Hepatocyte (in vitro differentiated cells): Measurements from ENCODE around the gene TRAPPC5. TPM values are rescaled to one million over a fixed set of nuclear protein-coding genes. Genes with fewer than 3 reads are reported as not detected.
"Not testable (repeated sequence)": the region's sequence is repeated elsewhere in the genome, so short reads cannot be mapped to it uniquely, and the experiment has no call there.

Experiments
- DNase-seq: peaks from one replicate; pipeline ENCODE4 v3.0.0-alpha.2; 2016; ENCODE audit warnings: low spot score
- H2AFZ ChIP-seq: fragments of 200-600 bp; sonication (generic); 2 replicates; pipeline ENCODE4 v1.6.0; 2016; ENCODE audit warnings: antibody characterized with exemption, mild to moderate bottlenecking
- H3K27ac ChIP-seq: fragments of 200-600 bp; sonication (generic); 2 replicates; pipeline ENCODE4 v1.5.1; 2016; ENCODE audit warnings: mild to moderate bottlenecking
- H3K27me3 ChIP-seq: fragments of 200-600 bp; sonication (generic); 2 replicates; pipeline ENCODE4 v1.6.1; 2016
- H3K36me3 ChIP-seq: fragments of 200-600 bp; sonication (generic); replicated peaks from 2 replicates; pipeline ENCODE4 v1.5.1; 2016; ENCODE audit warnings: low read depth; ENCODE audit not compliant: insufficient read depth
- H3K4me1 ChIP-seq: fragments of 200-600 bp; sonication (generic); 2 replicates; pipeline ENCODE4 v1.5.1; 2016; ENCODE audit warnings: mild to moderate bottlenecking, moderate library complexity; ENCODE audit not compliant: insufficient read depth
- H3K4me2 ChIP-seq: fragments of 200-600 bp; sonication (generic); 2 replicates; pipeline ENCODE4 v1.6.0; 2016
- H3K4me3 ChIP-seq: fragments of 200-600 bp; sonication (generic); 2 replicates; pipeline ENCODE4 v1.5.1; 2016; ENCODE audit warnings: mild to moderate bottlenecking
- H3K79me2 ChIP-seq: fragments of 200-600 bp; sonication (generic); 2 replicates; pipeline ENCODE4 v1.6.0; 2017; ENCODE audit warnings: mild to moderate bottlenecking
- H3K9me2 ChIP-seq: fragments of 200-600 bp; sonication (generic); replicated peaks from 2 replicates; pipeline ENCODE4 v1.6.0; 2017; ENCODE audit warnings: mild to moderate bottlenecking; ENCODE audit not compliant: insufficient read depth
- H3K9me3 ChIP-seq: fragments of 200-600 bp; sonication (generic); 2 replicates; pipeline ENCODE4 v1.5.1; 2016; ENCODE audit warnings: low read depth, mild to moderate bottlenecking
- H4K20me1 ChIP-seq: fragments of 200-600 bp; sonication (generic); 2 replicates; pipeline ENCODE4 v1.6.0; 2016; ENCODE audit warnings: mild to moderate bottlenecking; ENCODE audit not compliant: insufficient read depth, poor library complexity, severe bottlenecking
- EZH2 ChIP-seq: fragments of 200-600 bp; sonication (generic); IDR thresholded peaks from 2 replicates; pipeline ENCODE4 v1.6.1; 2016; ENCODE audit warnings: antibody characterized with exemption, mild to moderate bottlenecking, borderline replicate concordance
- EZH2phosphoT487 ChIP-seq: fragments of 200-600 bp; sonication (generic); IDR thresholded peaks from one replicate; pipeline ENCODE4 v1.6.1; 2018; ENCODE audit warnings: antibody characterized with exemption, mild to moderate bottlenecking, low read depth, moderate library complexity; ENCODE audit not compliant: unreplicated experiment, severe bottlenecking
- WGBS: methylation state at CpG from one replicate; pipeline ENCODE4 v1.1.6; 2016; ENCODE audit warnings: low lambda C conversion rate; ENCODE audit errors: missing lambda C conversion rate; 5-methylcytosine and 5-hydroxymethylcytosine counted together
- polyA plus RNA-seq: library from polyadenylated mRNA; unstranded; fragments of >200 nt; fragmentation: Nextera tagmentation; extraction: Ambion mirVana; gene quantifications from 2 replicates; pipeline ENCODE4 v1.2.1, GENCODE V29; 2016
- total RNA-seq: library from RNA; depleted of rRNA; stranded (reverse); fragments of >200 nt; gene quantifications from 2 replicates; pipeline ENCODE4 v1.2.3, GENCODE V29; 2014
- TF ChIP-seq, protein P1 (sequence below): fragments of 200-600 bp; sonication (generic); IDR thresholded peaks from 2 replicates; pipeline ENCODE4 v1.5.1; 2016; ENCODE audit warnings: antibody characterized with exemption, mild to moderate bottlenecking; ENCODE audit not compliant: poor library complexity

The TRAPPC5 gene
- total and polyA plus RNA-seq, 2 experiments from 2014 or later, result 80.4 to 175 TPM

DNA sequence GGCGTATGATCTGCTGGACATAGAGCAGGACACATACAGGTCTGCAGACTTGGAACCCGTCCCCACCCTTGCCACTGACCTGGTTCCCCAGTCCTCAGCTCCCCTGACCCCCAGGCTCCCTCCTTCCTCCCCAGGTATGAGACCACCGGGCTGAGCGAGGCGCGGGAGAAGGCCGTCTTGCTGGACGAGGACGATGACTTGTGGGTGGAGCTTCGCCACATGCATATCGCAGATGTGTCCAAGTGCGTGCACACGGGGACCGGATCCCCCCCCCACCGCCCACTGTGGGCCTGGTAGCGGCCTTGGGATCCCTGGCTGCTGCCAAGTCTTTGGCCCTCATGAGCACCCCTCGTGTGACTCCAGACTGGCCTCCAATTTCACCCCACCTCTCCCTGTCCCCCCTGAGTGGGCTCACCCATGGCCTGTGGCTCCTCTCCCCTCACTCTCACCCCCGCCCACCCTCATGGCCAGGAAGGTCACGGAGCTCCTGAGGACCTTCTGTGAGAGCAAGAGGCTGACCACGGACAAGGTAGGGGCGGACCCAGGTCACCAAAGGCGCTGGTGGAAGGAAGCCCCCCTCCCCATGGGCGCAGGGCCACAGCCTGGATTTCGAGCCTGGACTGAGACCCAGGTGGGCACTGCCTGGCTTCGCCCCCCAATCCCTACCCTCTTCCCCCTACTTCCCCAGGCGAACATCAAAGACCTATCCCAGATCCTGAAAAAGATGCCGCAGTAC is 38.2 kb upstream of the TRAPPC5 start:
- no peaks in the 10 kb centered on the region for H3K9me2 ChIP-seq
- no peaks in the 10 kb centered on the region for H3K27me3 ChIP-seq
- no peak overlapping the region for H2AFZ ChIP-seq
- no peaks in the 10 kb centered on the region for H3K36me3 ChIP-seq
- DNase-seq, result no peak
- 93% methylated on average over 24 of the region's 27 CpGs for WGBS
- no peak overlapping the region for H3K4me2 ChIP-seq
- no peak overlapping the region for H3K27ac ChIP-seq
- H4K20me1 ChIP-seq, result no peaks in the 10 kb centered on the region
- no peaks in the 10 kb centered on the region for H3K4me1 ChIP-seq
- TF ChIP-seq EZH2 (no peak), EZH2phosphoT487 (no peak)
- TF ChIP-seq, protein P1, sequence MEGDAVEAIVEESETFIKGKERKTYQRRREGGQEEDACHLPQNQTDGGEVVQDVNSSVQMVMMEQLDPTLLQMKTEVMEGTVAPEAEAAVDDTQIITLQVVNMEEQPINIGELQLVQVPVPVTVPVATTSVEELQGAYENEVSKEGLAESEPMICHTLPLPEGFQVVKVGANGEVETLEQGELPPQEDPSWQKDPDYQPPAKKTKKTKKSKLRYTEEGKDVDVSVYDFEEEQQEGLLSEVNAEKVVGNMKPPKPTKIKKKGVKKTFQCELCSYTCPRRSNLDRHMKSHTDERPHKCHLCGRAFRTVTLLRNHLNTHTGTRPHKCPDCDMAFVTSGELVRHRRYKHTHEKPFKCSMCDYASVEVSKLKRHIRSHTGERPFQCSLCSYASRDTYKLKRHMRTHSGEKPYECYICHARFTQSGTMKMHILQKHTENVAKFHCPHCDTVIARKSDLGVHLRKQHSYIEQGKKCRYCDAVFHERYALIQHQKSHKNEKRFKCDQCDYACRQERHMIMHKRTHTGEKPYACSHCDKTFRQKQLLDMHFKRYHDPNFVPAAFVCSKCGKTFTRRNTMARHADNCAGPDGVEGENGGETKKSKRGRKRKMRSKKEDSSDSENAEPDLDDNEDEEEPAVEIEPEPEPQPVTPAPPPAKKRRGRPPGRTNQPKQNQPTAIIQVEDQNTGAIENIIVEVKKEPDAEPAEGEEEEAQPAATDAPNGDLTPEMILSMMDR, result no peak
- H3K79me2 ChIP-seq, result peaks cover 12% of the 10 kb centered on the region
- no peak overlapping the region for H3K4me3 ChIP-seq
- no peaks in the 10 kb centered on the region for H3K9me3 ChIP-seq

DNA sequence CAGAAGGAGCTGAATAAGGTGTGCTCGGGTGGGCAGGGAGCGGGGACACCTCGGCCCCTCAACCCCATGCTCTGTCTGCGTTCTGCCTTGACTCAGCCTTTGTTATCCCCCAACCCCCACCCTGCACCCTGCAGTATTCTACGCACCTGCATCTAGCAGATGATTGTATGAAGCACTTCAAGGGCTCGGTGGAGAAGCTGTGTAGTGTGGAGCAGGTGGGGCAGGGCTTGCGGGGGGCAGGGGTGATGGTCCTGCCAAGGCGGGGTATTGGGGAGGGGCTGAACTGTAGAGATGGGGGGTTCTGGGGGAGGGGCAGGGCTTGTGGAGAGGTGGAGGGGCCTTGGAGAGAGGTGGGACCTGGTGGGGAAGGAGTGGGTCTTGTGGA is 37.6 kb upstream of the TRAPPC5 start:
- Histone ChIP-seq H3K4me1 (no peaks in the 10 kb centered on the region), H2AFZ (no peak overlapping the region), H3K27me3 (no peaks in the 10 kb centered on the region), H3K27ac (no peak overlapping the region), H3K9me3 (no peaks in the 10 kb centered on the region), H3K4me3 (no peak overlapping the region), H3K79me2 (peaks cover 7% of the 10 kb centered on the region), H4K20me1 (no peaks in the 10 kb centered on the region), H3K9me2 (no peaks in the 10 kb centered on the region), H3K36me3 (no peaks in the 10 kb centered on the region), H3K4me2 (no peak overlapping the region)
- 90% methylated on average over 6 of the region's 8 CpGs for WGBS
- no peak for DNase-seq
- TF ChIP-seq EZH2phosphoT487, result no peak

DNA sequence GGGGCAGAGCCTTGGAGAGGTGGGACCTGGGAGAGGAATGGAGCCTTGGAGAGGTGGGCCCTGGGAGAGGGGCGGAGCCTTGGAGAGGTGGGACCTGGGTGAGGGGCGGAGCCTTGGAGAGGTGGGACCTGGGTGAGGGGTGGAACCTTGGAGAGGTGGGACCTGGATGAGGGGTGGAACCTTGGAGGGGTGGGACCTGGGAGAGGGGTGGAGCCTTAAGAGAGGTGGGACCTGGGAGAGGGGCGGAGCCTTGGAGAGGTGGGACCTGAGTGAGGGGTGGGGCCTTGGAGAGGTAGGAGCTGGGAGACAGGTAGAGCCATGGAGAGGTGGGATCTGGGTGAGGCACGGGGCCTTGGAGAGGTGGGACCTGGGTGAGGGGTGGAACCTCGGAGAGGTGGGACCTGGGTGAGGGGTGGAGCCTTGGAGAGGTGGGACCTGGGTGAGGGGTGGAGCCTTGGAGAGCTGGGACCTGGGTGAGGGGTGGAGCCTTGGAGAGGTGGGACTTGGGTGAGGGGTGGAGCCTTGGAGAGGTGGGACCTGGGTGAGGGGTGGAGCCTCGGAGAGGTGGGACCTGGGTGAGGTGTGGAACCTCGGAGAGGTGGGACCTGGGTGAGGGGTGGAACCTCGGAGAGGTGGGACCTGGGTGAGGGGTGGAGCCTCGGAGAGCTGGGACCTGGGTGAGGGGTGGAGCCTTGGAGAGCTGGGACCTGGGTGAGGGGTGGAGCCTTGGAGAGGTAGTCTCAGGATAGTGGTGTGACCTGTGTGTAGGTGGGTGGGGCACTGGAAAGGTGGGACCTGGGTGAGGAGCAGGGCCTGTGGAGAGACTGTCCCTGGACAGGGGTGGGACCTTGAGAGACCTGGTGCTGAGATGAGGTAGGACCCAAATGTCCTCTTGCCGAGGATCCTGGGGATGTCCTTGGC is 36.7 kb upstream of the TRAPPC5 start:
- WGBS, result 100% methylated on average over 4 of the region's 10 CpGs

DNA sequence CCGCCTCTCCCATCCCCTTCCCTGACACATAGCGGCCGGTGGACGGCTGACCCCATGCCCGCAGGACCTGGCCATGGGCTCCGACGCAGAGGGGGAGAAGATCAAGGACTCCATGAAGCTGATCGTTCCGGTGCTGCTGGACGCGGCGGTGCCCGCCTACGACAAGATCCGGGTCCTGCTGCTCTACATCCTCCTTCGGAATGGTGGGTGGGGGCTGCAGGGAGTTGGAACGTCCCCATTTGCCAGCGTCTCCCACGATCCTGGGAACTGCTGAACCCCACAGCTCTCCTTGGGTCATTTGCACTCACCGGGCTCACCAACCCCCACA is 36.1 kb upstream of the TRAPPC5 start:
- H3K36me3 ChIP-seq, result no peaks in the 10 kb centered on the region
- WGBS, result 97% methylated on average over 20 of the region's 20 CpGs

More for the DNA sequence above, 36.7 kb upstream of the TRAPPC5 start:
- H4K20me1 ChIP-seq, H3K79me2 ChIP-seq, DNase-seq, H3K9me3 ChIP-seq, H2AFZ ChIP-seq, H3K27ac ChIP-seq, H3K4me2 ChIP-seq, H3K4me3 ChIP-seq, H3K9me2 ChIP-seq, H3K27me3 ChIP-seq, H3K4me1 ChIP-seq, H3K36me3 ChIP-seq: not testable (repeated sequence)

More for the DNA sequence above, 36.1 kb upstream of the TRAPPC5 start:
- Histone ChIP-seq H3K79me2 (no peaks in the 10 kb centered on the region), H3K27ac (no peak overlapping the region), H4K20me1 (no peaks in the 10 kb centered on the region), H3K27me3 (no peaks in the 10 kb centered on the region), H3K9me3 (no peaks in the 10 kb centered on the region), H3K4me3 (no peak overlapping the region), H3K4me2 (no peak overlapping the region), H3K9me2 (no peaks in the 10 kb centered on the region), H3K4me1 (no peaks in the 10 kb centered on the region), H2AFZ (no peak overlapping the region)
- TF ChIP-seq EZH2phosphoT487 (no peak), EZH2 (no peak)
- TF ChIP-seq, protein P1, result no peak
- DNase-seq, result no peak
